Measurements from ENCODE around the gene NDUFS7. TPM values are rescaled to one million over a fixed set of nuclear protein-coding genes. Genes with fewer than 3 reads are reported as not detected.

The NDUFS7 gene
- total RNA-seq, 3 donors from 2014 or later (not counting 1 experiment from before 2014, with no cell fraction given): 60.8 to 67.9 (median 66.6) TPM

DNA sequence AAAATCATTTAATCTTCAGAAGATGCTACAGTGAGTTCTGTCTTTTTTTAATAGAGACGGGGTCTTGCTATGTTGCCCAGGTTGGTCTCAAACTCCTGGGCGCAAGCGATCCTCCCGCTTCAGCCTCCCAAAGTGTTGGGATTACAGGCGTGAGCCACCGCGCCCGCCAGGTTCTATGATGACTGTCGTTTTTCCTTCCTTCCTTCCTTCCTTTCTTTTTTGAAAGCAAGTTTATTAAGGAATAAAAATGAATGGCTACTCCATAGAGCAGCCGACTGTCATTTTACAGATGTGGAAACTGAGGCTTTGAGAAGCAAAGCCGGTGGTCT, 18.1 kb downstream of the NDUFS7 start:
- Mint-ChIP-seq H3K36me3 (no peaks in the 10 kb centered on the region), H3K27ac (no peak overlapping the region), H3K4me3 (peak overlapping the region; percentile 13), H3K27me3 (ENCODE audit: low read depth in 2 of 2) (peaks cover 0 to 3% of the 10 kb centered on the region in 2 donors), H3K9me3 (no peaks in the 10 kb centered on the region), H3K4me1 (peaks cover 13 to 18% of the 10 kb centered on the region in 2 donors)
- WGBS (ENCODE audit: insufficient coverage): 39% methylated on average over 10 of the region's 11 CpGs
- ATAC-seq (no peak), DNase-seq (no peak)
- TF ChIP-seq, protein P1, sequence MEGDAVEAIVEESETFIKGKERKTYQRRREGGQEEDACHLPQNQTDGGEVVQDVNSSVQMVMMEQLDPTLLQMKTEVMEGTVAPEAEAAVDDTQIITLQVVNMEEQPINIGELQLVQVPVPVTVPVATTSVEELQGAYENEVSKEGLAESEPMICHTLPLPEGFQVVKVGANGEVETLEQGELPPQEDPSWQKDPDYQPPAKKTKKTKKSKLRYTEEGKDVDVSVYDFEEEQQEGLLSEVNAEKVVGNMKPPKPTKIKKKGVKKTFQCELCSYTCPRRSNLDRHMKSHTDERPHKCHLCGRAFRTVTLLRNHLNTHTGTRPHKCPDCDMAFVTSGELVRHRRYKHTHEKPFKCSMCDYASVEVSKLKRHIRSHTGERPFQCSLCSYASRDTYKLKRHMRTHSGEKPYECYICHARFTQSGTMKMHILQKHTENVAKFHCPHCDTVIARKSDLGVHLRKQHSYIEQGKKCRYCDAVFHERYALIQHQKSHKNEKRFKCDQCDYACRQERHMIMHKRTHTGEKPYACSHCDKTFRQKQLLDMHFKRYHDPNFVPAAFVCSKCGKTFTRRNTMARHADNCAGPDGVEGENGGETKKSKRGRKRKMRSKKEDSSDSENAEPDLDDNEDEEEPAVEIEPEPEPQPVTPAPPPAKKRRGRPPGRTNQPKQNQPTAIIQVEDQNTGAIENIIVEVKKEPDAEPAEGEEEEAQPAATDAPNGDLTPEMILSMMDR (IDR thresholded peaks at IDR 0.05): no peak
- Histone ChIP-seq H3K36me3 (ENCODE audit: control insufficient read depth, insufficient read depth, low read length) (no peaks in the 10 kb centered on the region), H3K4me3 (ENCODE audit: low read length) (peak overlapping the region; percentile 20), H3K27ac (ENCODE audit: low read length) (no peak overlapping the region), H3K4me1 (ENCODE audit: control insufficient read depth, insufficient read depth, low read length) (peaks cover 34% of the 10 kb centered on the region), H3K27me3 (ENCODE audit: control insufficient read depth, insufficient read depth, low read length) (peaks cover 4% of the 10 kb centered on the region), H3K9me3 (ENCODE audit: control insufficient read depth, insufficient read depth, low read length) (no peaks in the 10 kb centered on the region)
- intact Hi-C loops (cut with micrococcal nuclease): loop anchor here (10.0 kb wide), 1 partner anchor 203 kb away; the partner anchor contains the start of gene UQCR11

DNA sequence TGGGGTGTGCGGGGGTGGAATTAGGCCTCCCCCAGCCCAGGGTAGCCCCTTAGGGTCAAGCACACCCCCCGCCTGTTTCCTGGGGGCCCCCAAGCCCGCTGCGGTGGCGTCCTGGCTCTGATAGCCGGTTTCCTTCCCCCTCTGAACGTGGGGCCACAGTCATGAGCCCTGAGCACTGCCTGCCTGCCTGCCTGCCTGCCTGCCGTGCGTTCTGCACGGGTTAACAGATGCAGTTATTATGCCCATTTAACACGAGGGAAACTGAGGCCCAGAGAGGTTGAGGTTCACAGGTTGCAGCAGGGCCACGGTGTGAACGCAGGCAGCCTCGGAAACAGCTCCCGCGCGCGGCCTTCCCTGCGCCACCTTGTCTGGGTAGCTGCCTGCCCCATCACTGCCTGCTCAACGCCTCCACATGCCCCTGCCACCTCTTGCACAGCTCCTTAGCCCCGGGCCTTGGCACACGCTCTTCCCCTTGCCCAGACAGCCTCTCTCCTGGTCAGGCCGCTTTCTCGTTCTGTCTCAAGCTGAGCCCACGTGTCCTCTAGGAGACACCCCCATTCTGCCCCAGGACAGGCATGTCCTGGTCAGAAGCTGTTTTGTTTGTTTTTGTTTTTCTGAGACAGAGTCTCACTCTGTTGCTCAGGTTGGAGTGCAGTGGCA, 18.8 kb downstream of the NDUFS7 start:
- peaks cover 0 to 3% of the 10 kb centered on the region in 2 donors for H3K27me3 Mint-ChIP-seq (ENCODE audit: low read depth in 2 of 2)
- Histone ChIP-seq H3K27me3 (ENCODE audit: control insufficient read depth, insufficient read depth, low read length) (peaks cover 4% of the 10 kb centered on the region), H3K9me3 (ENCODE audit: control insufficient read depth, insufficient read depth, low read length) (no peaks in the 10 kb centered on the region), H3K4me1 (ENCODE audit: control insufficient read depth, insufficient read depth, low read length) (peaks cover 35% of the 10 kb centered on the region), H3K4me3 (ENCODE audit: low read length) (no peak overlapping the region), H3K36me3 (ENCODE audit: control insufficient read depth, insufficient read depth, low read length) (no peaks in the 10 kb centered on the region), H3K27ac (ENCODE audit: low read length) (no peak overlapping the region)
- H3K27ac Mint-ChIP-seq: peak overlapping the region; percentile 66 to 73
- DNase-seq (no peak), ATAC-seq (no peak)
- H3K9me3 Mint-ChIP-seq: no peaks in the 10 kb centered on the region
- H3K4me1 Mint-ChIP-seq: peaks cover 17 to 20% of the 10 kb centered on the region in 2 donors
- intact Hi-C loops (cut with micrococcal nuclease): loop anchor here (10.0 kb wide), 1 partner anchor 202 kb away; the partner anchor contains the start of gene UQCR11
- WGBS (ENCODE audit: insufficient coverage): 23% methylated on average over 25 of the region's 25 CpGs
- TF ChIP-seq, protein P1 (IDR thresholded peaks at IDR 0.05): no peak
- no peaks in the 10 kb centered on the region for H3K36me3 Mint-ChIP-seq
- H3K4me3 Mint-ChIP-seq: peak overlapping the region; percentile 70

DNA sequence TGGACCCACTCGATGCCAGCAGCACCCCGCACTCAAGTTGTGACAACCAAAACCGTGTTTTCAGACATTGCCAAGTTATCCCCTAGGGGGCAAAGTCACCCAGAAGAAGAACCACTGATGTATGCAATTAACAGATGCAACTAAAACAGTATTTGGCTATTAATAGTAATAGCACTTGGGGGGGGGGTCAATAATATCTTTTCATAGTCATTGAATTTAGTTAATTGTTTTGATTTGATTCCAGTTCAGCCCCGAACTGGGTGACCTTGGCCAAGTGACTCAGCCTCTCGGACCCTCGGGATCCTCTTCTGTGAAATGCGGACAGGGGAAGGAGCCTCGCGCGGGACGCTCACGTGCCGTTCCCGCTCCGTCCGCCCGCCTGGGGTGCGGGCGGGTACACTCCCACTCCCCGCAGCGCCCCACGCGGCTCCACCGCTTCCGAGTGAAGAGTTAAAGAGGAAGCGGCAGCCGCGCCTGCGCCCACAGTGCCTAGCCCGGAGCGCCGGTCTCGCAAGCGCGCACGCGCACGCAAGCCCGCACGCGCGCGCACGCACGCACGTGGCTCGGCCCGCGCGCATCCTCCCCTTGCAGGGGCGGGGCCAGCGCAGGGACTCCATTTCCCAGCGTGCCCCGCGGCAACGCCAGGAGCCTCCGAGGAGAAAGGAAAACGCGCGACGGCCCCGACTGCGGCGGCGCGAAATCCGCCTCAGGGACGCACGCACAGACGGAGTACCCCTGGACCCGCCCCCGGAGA, 23.2 kb downstream of the NDUFS7 start:
- Mint-ChIP-seq H3K27me3 (ENCODE audit: low read depth in 2 of 2) (peaks cover 0 to 3% of the 10 kb centered on the region in 2 donors), H3K4me1 (peaks cover 52 to 54% of the 10 kb centered on the region in 2 donors)
- peaks cover 58% of the 10 kb centered on the region for H3K4me1 ChIP-seq (ENCODE audit: control insufficient read depth, insufficient read depth, low read length)

More for the DNA sequence above, 23.2 kb downstream of the NDUFS7 start:
- H3K9me3 ChIP-seq (ENCODE audit: control insufficient read depth, insufficient read depth, low read length): no peaks in the 10 kb centered on the region
- H3K36me3 Mint-ChIP-seq: no peaks in the 10 kb centered on the region
- no peaks in the 10 kb centered on the region for H3K9me3 Mint-ChIP-seq
- peak overlapping the region; percentile 76 to 90 for H3K27ac Mint-ChIP-seq
- DNase-seq (peak; percentile 99 to 100), ATAC-seq (peak; percentile 78 to 94 (median 81))
- WGBS (ENCODE audit: insufficient coverage): under 1% methylated on average over 72 of the region's 72 CpGs
- peak overlapping the region; percentile 84 for H3K4me3 Mint-ChIP-seq
- H3K4me3 ChIP-seq (ENCODE audit: low read length): peak overlapping the region; percentile 51
- TF ChIP-seq, protein P1 (IDR thresholded peaks at IDR 0.05): peak; percentile 70
- peaks cover 4% of the 10 kb centered on the region for H3K27me3 ChIP-seq (ENCODE audit: control insufficient read depth, insufficient read depth, low read length)
- no peaks in the 10 kb centered on the region for H3K36me3 ChIP-seq (ENCODE audit: control insufficient read depth, insufficient read depth, low read length)
- peak overlapping the region; percentile 67 for H3K27ac ChIP-seq (ENCODE audit: low read length)
- intact Hi-C loops (cut with micrococcal nuclease): loop anchor here (1.0 to 10.0 kb wide), 4 partner anchors 24 to 610 kb away; partner anchors contain the start of genes NDUFS7, PTBP1, RPS15 and UQCR11

Data from natural killer cell (primary cell).